GM12878 (cell line): ENCODE results near the gene NLGN4X. TPM values are rescaled to one million over a fixed set of nuclear protein-coding genes. Genes with fewer than 3 reads are reported as not detected.

Source experiments
- E4F1 ChIP-seq: fragments of 450-650 bp; IDR thresholded peaks from 2 replicates; pipeline ENCODE4 v1.6.1; 2018; ENCODE audit warnings: borderline replicate concordance, mild to moderate bottlenecking; ENCODE audit not compliant: partially characterized antibody
- EP300 ChIP-seq, 2 experiments: fragments of 150-350 bp in 1 of 2; IDR thresholded peaks; 2 replicates each; pipeline ENCODE4 v1.6.1; 2011 to 2012; ENCODE audit warnings: low read depth in 2 of 2, low read length in 2 of 2, borderline replicate concordance in 1 of 2, improper control_type of control experiment in 1 of 2, inconsistent platforms in 1 of 2; ENCODE audit not compliant: control insufficient read depth in 1 of 2
- MEF2A ChIP-seq: IDR thresholded peaks from 2 replicates; pipeline ENCODE4 v1.6.1; 2011; ENCODE audit warnings: low read depth, mild to moderate bottlenecking, low read length, moderate library complexity; ENCODE audit not compliant: insufficient read depth
- MEF2B ChIP-seq: fragments of 450-650 bp; IDR thresholded peaks from 2 replicates; pipeline ENCODE4 v1.6.1; 2018; ENCODE audit warnings: mild to moderate bottlenecking, moderate library complexity; ENCODE audit not compliant: partially characterized antibody, poor library complexity, severe bottlenecking
- NR2C1 ChIP-seq: fragments of 450-650 bp; IDR thresholded peaks from 2 replicates; pipeline ENCODE4 v1.6.1; 2017; ENCODE audit warnings: antibody characterized with exemption, mild to moderate bottlenecking, moderate library complexity
- PML ChIP-seq: IDR thresholded peaks from 2 replicates; pipeline ENCODE4 v1.6.1; 2012; ENCODE audit warnings: low read length, inconsistent platforms
- RAD21 ChIP-seq: IDR thresholded peaks from 2 replicates; pipeline ENCODE4 v1.6.1; 2011; ENCODE audit warnings: mild to moderate bottlenecking, low read depth, low read length, moderate library complexity; ENCODE audit not compliant: insufficient read depth
- SUPT20H ChIP-seq: IDR thresholded peaks from 2 replicates; pipeline ENCODE4 v1.6.1; 2011; ENCODE audit warnings: low read depth, mild to moderate bottlenecking, low read length, moderate library complexity, borderline replicate concordance; ENCODE audit not compliant: control insufficient read depth
- TCF12 ChIP-seq: IDR thresholded peaks from 2 replicates; pipeline ENCODE4 v1.6.1; 2011; ENCODE audit warnings: low read depth, mild to moderate bottlenecking, low read length
- TCF7 ChIP-seq: IDR thresholded peaks from 2 replicates; pipeline ENCODE4 v1.6.1; 2014; ENCODE audit warnings: antibody characterized with exemption, borderline replicate concordance
- polyA plus RNA-seq, 11 experiments: library from polyadenylated mRNA; depleted of rRNA in 4 of 11; unstranded in 6 of 11; stranded (reverse) in 5 of 11; fragments of >200 nt; fragmentation: Nextera tagmentation in 4 of 11; fragmentation: Illumina TruSeq in 1 of 11; extraction: Ambion mirVana in 4 of 11; extraction: Trizol in 1 of 11; gene quantifications; 1 replicate in 1 of 11; 2 replicates in 10 of 11; pipeline versions ENCODE4 v1.2.1 to v1.2.3, GENCODE V29; 2011 to 2016; ENCODE audit warnings: inconsistent platforms in 2 of 11, missing spikeins in 2 of 11, low read depth in 1 of 11
- total RNA-seq, 4 experiments: library from RNA; depleted of rRNA in 3 of 4; stranded (reverse); fragments of >200 nt in 3 of 4; fragmentation: Illumina TruSeq in 1 of 4; extraction: Trizol in 1 of 4; gene quantifications; 2 replicates each; pipeline versions ENCODE4 v1.2.1 to v1.2.3, GENCODE V29; 2013 to 2021
- TF ChIP-seq, protein P1 (sequence below): fragments of 450-650 bp; IDR thresholded peaks from 2 replicates; pipeline ENCODE4 v1.6.1; 2017; ENCODE audit warnings: mild to moderate bottlenecking, moderate library complexity
- TF ChIP-seq, protein P2 (sequence below): fragments of 450-650 bp; formaldehyde crosslinking; IDR thresholded peaks from 2 replicates; pipeline ENCODE4 v1.4.0; 2022; ENCODE audit warnings: mild to moderate bottlenecking, moderate library complexity

NLGN4X gene
- total and polyA plus RNA-seq, 10 of the 15 experiments (the other 5 are each of a cell fraction or from before 2014, with no cell fraction given) = 0.02 to 1.5 (median 0.09) TPM; not detected in 2

DNA sequence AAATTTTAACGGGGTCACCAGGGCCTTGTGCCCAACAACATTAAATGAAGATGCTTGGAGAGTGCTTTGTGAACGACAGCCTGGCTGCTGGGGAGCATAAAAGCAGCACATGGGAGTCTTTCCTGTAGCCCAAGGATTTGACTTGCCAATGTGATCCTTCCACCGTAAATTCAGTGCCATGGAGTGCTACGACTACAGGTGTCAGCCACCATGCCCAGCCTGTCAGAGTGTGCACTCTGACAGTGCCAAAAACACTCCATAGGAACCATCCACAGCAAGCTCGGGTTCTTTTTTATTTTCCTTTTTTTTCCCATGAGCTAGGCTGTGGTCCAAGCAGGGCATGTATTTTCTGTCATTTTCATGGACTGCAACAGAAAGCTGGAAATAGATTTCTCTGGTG lies 156.9 kb downstream of the NLGN4X start (continued):
- TF ChIP-seq E4F1 (no peak), EP300 (IDR thresholded peaks at IDR 0.05; ENCODE audit: borderline replicate concordance in 1 of 2, control insufficient read depth in 1 of 2, low read depth in 2 of 2, low read length in 2 of 2) (no peak), RAD21 (no peak), SUPT20H (no peak), TCF7 (no peak), NR2C1 (no peak), MEF2A (no peak), PML (no peak), TCF12 (no peak), MEF2B (no peak)
- TF ChIP-seq, protein P1, sequence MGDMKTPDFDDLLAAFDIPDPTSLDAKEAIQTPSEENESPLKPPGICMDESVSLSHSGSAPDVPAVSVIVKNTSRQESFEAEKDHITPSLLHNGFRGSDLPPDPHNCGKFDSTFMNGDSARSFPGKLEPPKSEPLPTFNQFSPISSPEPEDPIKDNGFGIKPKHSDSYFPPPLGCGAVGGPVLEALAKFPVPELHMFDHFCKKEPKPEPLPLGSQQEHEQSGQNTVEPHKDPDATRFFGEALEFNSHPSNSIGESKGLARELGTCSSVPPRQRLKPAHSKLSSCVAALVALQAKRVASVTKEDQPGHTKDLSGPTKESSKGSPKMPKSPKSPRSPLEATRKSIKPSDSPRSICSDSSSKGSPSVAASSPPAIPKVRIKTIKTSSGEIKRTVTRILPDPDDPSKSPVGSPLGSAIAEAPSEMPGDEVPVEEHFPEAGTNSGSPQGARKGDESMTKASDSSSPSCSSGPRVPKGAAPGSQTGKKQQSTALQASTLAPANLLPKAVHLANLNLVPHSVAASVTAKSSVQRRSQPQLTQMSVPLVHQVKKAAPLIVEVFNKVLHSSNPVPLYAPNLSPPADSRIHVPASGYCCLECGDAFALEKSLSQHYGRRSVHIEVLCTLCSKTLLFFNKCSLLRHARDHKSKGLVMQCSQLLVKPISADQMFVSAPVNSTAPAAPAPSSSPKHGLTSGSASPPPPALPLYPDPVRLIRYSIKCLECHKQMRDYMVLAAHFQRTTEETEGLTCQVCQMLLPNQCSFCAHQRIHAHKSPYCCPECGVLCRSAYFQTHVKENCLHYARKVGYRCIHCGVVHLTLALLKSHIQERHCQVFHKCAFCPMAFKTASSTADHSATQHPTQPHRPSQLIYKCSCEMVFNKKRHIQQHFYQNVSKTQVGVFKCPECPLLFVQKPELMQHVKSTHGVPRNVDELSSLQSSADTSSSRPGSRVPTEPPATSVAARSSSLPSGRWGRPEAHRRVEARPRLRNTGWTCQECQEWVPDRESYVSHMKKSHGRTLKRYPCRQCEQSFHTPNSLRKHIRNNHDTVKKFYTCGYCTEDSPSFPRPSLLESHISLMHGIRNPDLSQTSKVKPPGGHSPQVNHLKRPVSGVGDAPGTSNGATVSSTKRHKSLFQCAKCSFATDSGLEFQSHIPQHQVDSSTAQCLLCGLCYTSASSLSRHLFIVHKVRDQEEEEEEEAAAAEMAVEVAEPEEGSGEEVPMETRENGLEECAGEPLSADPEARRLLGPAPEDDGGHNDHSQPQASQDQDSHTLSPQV = no peak
- TF ChIP-seq, protein P2, sequence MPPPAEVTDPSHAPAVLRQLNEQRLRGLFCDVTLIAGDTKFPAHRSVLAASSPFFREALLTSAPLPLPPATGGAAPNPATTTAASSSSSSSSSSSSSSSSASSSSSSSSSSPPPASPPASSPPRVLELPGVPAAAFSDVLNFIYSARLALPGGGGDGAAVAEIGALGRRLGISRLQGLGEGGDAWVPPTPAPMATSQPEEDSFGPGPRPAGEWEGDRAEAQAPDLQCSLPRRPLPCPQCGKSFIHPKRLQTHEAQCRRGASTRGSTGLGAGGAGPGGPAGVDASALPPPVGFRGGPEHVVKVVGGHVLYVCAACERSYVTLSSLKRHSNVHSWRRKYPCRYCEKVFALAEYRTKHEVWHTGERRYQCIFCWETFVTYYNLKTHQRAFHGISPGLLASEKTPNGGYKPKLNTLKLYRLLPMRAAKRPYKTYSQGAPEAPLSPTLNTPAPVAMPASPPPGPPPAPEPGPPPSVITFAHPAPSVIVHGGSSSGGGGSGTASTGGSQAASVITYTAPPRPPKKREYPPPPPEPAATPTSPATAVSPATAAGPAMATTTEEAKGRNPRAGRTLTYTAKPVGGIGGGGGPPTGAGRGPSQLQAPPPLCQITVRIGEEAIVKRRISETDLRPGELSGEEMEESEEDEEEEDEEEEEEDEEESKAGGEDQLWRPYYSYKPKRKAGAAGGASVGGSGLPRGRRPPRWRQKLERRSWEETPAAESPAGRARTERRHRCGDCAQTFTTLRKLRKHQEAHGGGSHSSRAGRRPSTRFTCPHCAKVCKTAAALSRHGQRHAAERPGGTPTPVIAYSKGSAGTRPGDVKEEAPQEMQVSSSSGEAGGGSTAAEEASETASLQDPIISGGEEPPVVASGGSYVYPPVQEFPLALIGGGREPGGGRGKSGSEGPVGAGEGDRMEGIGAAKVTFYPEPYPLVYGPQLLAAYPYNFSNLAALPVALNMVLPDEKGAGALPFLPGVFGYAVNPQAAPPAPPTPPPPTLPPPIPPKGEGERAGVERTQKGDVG = no peak
